Cerebellar nuclear complex (tissue), 1 donor: Measurements from ENCODE around the gene USP6NL.
"Not testable (repeated sequence)": the region's sequence is repeated elsewhere in the genome, so short reads cannot be mapped to it uniquely, and the experiment has no call there.

Experiments
- DNase-seq, 2 experiments: peaks; one replicate each; lab custom pipeline; 2025; lab: John Stamatoyannopoulos, UW

Gene USP6NL

DNA sequence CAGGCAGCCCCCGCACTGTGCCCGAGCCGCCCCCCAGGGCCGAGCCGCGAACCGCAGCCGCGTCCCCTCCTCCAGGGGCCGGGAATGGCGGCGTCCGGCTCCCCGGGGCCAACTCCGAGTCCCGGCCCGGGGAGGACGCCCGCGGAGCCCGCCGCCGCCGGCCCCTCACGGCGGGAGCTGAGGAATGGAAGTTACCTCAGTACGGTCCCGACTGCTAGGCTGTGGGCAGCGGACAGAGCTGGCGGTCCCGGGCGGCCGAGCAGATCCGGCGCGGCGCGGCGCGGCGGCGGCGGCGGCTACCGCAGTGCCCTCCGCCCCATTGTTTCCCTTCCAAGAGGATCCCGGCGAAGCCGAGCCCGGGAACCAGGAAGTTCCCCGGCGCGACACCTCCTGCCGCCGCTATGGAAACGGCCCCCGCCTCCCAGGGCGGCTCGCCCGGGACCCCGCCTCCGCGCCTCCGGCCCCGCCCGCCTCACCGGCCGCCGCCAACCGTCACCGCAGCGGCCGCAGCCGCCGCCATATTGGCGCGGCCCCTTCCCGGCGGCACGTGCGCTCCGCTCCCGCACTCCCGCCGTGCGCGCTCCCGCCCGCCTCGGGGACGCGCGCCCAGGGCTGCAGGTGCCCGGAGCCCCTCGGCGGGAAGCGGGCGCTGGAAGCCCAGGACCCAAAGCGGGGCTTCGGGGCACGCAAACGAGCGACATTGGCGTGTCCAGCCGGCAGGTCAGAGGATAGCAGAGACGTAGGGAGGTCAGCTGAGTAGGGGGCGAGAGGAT, at the start of gene USP6NL:
Gene USP6NL, minus strand, starts transcription at position 403 of the 773 bp plus-strand sequence. CDS start 14,016 bp downstream, outside the sequence.
- peak in 1 of 2 experiments; percentile 12 for DNase-seq

DNA sequence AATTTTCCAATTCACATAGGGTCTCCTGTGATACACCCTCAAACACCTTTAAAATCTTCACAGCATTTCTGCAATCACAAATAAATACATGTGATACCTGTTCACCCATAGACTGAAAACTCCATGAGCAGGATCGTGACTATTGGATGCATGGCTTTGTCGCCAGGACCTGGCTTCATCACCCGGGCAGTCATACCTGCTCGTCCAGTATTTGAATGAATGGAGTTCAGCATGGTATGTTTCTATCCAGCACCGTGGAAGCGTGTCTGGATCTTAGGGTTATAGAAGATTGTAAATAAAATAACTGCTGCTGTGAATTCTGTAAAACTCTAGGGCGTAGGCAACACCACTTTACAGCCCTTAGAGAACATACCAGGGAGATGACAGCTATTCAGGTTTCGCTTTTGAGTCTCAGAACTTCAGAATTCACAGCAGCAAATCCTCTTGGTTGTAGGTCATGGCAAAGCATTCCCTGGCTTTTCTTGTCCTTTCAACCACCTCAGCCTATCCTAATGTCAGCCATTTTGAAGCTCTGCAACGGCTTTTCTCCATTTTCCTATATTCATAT, 47.4 kb upstream of the USP6NL start:
- DNase-seq: no peak

DNA sequence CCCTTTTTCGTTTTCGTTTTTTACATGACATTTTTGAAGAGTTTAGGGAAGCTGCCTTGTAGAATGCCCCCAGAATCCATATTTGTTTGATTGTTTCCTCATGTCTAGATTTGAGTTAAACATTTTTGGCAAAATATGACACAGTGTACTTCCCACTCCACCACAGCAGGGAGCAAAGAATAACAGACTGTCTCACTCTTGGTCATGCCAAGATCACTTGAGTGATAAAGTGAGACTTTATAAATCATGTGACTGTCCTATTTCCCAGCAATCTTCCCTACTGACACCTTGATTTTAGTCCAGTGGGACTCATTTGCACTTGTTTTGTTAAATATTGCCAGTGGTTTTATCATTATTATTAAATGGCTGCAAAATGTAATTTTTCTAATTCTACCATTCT, 44.4 kb upstream of the USP6NL start:
- no peak for DNase-seq

DNA sequence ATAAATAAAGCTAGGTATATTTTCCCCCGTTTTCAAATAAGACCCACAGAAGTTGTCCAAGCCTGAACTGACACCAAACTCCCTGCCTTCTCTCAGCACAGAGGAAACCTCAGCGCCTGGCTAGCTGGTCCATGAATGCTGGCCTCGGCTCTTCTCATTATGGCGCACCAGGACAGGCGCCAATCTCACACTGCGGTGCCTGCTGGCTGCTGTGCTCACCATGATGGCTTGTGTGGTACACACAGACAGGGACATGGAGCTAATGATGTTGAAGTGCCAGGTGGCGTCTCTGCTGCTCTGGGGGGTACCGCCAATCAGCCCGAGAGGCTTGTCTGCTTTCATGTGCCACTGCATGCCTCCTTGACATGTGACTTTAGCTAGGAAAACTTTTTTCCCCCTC, 43.2 kb upstream of the USP6NL start:
- peak; percentile 40 for DNase-seq

DNA sequence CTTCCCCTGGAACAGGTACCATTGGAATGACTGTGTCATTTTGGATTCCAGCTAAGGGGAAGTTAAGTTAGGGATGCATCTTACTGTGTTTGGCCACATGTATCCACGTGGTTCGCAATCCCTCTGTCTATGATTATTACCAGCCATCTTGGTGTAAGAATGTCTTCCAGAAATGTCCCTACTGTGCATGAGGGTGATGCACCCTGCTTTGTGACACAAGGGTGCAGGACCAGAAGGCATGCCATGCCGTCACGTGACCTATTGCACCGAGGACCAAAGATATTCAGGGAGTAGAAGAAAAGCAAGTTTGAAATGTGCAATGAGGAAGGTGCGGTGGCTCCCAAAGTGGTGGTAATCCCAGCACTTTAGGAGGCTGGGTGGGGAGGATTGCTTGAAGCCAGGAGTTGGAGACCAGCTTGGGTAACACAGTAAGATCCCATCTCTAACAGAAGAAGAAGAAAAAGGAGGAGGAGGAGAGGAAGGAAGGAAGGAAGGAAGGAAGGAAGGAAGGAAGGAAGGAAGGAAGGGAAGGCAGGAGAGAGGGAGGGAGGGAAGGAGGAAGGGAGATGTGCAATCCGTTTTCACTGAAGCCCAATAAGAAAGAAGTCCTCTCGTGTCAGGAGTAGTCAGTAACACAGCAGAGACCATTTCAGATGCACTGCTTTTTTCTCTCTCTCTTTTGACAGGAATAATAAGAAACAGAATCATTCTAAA, 42.5 kb upstream of the USP6NL start:
- DNase-seq: no peak

DNA sequence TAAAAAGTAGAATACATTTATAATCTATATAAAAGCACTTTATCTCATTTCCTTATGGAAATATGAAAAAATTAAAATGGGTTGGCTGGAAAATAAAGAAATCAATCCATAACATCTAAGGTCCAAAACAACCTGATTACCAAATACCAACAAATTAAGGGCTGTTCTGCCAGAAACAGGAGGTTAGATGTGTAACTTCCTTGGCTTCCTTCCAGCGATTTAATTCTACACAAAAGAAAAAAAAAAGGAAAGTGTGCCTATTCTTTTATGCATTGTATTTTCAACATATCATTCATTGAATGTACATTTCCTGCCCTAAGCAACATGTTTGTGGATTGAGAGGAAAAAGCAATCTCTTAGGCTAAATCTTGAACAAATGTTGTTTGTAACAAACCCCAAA, 36.2 kb upstream of the USP6NL start:
- DNase-seq: no peak

DNA sequence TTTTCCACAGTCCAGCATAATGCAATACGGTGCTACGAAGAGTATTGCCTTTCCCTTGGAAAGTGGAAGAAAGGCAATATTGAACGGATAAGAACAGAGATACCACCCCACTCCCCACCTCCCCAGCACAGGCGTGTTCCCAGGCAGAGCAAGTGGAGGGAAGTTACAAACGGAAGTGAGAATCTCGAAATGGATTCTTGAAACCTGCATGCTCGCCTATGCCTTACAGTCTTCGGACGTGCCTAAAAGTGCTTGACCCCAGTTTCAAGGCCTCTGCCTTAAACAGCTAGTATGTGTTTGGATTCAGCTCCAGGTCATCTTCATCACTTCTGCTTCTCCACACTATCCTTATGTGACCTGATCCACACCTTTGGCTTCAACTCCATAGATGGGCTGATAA, 35.0 kb upstream of the USP6NL start:
- no peak for DNase-seq

DNA sequence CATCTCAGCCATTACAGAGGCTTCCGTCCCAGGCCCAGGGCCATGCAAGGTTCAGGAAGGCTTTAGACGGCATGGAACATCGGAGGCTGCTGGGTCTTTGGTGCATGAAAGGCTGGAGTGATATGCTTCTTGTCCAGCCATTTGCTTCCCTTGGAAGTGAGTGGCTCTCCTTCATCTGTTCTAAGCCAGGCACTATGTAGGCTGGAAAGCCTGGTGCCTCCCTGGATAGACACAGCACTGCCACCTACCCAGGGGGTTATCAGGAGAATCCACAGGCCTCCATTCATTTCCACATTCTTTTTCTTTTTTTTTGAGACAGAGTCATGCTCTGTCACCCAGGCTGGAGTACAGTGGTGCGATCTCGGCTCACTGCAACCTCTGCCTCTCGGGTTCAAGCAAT, 31.6 kb upstream of the USP6NL start:
- no peak for DNase-seq

DNA sequence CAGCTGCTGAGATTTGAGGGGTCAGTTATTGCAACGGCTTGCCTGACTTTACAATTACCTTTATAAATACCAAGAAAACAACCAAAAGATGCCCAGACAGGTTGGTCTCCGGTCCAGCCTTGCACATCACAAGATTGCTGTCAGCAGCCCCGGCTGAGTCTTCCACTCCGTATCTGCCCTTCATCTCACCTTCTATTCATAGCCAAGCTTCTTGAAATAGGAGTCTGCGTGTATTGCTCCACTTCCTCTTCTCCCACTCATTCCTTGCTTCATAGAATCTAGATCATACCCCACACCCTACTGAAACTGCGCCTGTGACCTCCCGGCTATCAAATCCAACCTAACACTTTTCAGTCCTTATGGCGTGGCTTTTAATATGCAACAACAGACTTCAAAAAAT, 31.1 kb upstream of the USP6NL start:
- DNase-seq: no peak

DNA sequence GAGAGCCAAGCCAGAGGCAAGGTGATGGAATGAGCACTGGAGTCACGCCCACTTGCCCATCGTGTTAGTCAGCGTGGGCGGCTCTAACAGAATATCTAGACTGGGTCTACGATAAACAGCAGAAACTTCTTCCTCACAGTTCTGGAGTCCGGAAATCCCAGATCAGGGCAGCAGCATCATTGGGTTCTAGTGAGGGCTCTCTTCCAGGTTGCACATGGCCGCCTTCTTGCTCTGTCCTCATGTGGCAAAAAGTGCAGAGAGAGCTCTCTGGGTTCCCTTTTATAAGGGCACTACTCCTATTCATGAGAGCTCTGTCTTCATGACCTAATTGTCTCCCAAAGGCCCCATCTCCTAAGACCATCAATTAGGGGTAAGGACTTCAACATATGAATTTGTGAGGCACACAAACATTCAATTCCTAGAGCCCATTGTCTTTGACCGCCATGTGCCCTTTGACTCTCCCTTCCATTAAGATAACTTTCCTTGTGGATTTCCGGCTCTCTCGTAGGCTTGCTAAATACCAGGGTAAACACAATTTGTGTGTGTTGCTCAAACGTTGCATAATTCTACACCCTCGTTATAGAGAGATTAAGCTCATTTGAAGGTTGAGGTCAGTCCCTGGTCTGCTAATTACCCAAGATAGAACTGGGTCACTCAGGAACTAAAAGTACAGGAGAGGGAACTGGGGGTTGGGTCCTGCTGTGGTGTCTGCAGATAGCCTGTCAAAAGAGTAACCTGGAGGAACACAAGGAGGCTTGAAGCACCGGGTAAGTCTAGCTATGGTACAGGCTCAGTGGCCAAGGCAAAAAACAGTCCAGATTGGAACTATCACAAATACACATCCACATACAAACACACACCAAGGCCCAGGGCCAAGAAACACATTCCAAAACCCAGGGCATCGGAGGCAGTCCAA, 28.7 kb upstream of the USP6NL start:
- no peak for DNase-seq

DNA sequence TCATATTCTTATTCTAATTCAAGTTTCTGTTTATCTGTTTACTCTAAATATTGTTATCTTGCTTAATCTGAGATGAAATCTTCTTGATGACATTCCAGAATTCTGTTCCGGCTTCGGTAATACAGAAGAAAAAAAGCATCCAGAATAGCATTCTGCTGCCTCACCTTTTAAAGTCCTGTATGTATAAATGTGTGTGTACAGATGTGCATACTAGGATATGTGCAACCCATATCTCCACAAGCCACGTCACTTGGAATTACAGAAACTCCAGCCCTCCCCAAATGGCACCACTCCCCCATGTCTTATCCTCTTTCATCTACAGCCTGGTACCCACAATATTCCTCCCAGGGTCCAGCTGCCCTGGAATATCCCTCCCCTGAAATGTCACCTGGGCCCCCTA, 27.9 kb upstream of the USP6NL start:
- DNase-seq: no peak

DNA sequence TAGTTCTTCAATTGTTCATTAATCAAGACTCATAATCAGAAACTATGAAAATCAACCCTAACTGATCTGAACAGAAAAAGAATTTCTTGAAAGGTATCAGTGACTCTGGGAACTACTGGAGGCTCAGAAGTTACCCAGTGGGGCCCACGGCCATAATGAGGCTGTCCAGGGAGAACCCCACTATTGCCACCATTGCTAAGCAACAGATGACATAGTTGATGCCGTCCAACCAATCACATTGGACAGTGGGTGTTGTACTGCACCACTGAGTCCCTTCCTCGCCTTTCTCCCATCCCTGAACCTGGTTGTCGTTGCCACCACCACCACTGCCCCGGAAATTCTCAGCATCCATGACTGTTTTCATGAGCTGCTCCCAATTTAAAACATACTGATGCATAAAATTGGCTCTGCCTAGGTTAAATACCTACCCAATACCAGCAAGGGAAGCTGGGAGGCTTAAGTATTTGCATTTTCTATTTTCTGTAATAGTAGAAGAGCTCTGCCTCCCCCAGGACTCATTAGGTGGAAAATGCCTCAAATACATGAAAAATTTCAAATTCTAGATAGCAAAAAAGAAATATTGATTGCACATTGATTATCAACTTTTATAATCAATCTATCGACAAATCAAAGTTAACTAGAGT, 26.7 kb upstream of the USP6NL start:
- DNase-seq: no peak

DNA sequence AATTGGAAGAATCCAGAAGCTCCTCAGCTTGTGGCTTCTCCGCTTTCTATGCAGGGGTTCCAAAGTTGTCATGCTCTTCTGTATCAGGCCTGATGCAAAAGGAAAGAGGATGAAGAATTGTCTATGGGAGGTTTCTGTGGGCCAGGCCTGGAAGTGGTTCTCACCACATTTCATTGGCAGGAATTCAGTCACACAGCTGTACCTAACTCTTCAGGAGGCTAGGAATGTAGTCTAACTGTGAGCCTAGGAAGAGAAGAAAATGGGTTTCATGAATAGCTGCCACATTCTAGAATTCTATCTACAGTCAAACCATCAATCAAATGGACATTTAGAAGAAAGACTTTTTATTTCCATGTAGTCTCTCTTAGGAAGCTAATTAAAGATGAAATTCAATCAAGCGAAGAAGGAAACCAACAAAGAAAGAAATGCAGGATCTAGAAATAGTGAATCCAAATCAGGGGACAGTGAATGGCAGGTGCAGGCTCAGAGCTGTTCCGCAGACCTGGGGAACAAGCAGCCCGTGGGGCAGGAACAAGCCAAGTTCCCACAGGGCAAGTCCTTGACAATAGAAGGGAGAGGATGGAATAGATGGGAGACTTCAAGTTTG, 25.4 kb upstream of the USP6NL start:
- no peak for DNase-seq

DNA sequence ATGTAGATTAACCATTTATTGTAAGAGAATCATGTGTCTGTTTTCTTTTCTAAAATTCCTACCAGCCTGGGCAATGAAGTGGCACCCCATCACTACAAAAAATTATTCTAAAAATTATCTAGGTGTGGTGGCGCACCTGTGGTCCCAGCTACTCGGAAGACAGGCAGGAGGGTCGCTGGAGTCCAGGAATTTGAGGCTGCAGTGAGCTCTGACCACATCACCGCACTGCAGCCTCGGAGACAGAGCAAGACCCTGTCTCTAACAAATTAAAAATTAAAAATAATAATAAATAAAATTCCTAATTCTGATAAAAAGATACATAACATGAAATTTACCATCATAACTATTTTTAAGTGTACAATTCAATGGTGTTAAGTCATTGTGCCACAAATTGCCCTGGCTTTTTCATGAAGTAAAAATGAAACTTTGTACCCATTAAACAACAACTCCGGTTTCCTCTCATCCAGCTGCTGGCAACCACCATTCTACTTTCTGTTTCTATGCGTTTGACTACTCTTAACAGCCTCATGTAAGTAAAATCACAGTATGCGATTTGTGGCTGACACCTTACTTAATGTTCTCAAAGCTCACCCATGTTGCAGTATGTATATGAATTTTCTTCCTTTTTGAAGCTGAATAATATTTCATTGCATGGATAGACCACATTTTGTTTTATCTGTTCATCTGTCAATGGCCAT, 20.6 kb upstream of the USP6NL start:
- DNase-seq: no peak

DNA sequence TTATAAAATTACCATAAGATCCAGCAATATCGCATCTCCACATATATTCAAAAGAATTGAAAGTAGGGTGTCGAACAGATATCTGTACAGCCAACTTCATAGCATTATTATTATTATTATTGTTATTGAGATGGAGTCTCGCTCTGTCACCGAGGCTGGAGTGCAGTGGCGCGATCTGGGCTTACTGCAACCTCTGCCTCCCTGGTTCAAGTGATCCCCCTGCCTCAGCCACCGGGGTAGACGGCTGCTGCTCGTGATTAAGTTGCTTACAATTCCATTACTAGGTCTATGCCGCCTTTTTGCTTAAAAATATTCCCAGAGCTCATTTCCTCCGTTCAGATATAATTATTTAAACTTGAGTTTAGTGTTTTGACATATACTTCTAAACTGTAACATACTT, 19.8 kb upstream of the USP6NL start:
- DNase-seq: no peak

DNA sequence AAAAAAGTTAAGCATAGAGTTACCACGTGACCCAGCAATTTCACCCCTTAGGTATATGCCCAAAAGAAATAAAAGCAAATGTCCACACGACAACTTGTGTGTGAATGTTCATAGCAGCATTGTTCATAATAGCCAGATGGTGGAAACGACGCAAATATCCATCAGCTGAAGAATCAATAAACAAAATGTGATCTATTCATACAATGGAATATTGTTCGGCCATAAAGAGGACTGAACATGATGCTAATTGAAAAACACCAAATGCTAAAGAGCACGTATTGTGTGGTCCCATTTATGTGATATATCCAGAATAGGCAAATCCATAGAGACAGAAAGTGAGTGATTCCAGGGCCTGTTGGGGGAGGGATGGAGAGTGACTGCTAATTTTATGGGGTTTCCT, 18.3 kb upstream of the USP6NL start:
- no peak for DNase-seq

DNA sequence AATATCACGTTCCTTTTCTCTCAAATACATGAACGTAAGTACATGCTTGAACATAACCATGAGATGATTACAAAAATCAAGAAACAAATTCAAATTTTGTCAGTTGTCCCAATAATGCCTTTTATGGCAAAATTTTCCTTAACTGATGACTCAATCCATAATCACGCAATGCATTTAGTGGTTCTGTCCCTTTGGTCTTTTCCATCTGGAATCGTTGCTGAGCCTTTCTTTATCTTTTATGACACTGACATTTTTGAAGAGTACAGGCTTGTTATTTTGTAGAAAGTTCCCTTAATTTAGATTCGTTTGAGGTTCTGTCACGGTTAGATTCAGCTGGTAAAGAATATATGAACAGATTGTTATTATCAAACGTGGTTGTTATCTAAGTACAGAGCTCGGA, 16.5 kb upstream of the USP6NL start:
- DNase-seq: not testable (repeated sequence)

DNA sequence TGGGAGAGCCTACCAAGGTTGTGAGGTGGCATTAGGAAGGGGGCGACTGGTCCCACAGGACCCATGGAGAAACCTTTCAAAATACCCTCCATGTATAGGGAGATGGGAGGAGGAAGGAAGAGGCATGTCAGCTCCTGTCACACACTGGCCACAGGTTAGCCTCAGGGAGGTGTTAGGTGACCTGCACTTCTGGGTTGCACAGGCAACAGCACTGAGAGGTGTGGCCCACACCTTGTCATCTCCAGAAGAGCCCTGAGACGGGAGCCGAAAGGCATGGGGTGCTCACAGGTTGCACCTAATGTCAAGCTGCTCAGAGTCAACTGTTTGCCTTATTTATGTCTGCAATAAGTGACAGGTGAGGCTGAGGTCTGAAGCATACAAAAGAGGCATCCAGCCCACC, 14.6 kb upstream of the USP6NL start:
- DNase-seq: no peak

DNA sequence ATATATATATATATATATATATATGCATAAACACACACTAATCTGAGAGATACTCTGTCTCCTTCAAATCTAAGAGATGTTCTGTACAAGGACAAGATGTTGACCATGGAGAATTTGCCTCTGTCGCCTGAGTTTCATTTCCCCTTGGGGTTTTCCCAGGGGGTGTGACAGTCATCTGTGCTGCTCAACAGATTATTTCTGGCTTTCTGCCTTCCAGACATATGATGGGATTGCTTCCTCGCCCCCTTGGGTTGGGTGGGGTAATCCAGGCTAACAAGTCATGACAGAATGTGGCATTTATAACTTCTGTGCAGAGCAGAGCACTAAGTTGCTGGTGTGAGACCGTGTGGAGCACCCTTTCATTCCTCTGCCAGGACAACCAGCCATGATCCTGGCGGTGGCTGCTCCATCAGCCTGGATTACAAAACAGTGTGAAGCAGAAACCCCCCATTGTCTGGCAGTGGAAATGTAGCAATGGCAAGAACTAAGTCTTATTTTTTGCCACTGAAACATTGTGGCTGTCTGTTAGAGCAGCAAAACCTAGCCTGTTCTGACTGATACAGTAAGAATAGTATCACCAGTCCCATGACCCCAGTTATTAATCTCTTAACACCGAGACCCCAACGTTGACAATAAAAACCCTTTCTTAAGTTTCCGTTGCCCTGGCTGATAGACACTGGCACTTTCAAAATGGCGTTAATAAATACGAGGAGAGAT, 13.7 kb upstream of the USP6NL start:
- DNase-seq: no peak

DNA sequence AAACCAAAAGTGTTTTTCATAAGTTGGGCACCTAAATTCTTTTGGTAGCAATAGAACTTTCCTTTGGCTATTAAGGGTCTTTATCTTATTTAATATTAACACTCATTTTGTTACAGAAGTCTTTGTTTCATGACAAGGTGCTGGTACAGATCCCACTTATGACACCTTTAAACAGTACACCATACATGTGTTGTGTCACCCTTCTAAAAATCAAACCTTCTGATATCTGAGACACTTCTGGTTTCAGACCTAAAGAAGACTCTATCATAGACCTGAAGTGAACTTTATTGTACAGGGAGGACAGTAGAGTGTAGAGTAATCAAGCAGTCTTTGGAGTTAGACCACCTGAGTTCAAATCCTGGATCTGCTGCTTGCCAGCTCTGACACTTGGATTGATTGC, 5.8 kb upstream of the USP6NL start:
- no peak for DNase-seq
